Measurements from ENCODE around the gene AGTRAP. TPM values are rescaled to one million over a fixed set of nuclear protein-coding genes. Genes with fewer than 3 reads are reported as not detected.

Gene AGTRAP
- total and polyA plus RNA-seq, 9 of the 15 experiments (the other 6 are each of a cell fraction or from before 2014, with no cell fraction given) = 26.8 to 105 (median 57.5) TPM

DNA sequence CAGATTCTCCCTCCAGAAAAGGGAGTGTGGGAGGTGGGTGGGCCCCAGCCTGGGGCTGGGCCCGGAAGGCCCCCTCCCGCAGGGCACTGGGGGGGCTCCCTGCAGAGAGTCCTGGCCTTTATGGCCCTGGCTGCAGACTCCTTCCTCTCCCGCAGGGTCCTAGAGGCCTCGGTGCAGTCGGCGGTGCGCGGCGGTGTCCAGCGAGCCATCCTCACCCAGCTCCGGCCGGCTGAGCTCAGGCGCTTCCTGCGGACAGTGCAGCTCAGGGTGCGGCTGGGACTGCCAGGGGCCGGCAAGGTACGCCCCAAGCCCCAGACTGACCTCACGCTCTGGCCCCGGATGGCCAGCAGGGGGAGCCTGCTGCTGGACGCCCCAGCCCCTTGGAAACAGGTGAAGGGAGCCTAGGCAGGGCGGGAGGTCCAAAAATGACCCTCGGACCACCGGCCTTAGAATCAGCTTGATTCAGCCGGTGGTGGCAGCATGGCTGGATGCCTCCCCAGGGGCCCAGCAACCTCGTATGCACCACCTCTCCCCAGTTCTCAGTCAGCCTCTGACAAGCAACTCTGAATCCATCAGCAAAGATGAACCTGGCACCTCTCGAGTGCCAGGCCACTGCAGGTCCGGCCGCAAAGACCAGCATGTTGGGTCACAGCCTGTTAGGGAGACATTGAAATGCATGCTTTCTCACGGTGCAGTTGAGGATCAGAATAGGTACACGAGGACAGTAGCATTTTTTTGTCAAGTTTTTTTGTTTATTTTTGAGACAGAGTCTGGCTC, 49.2 kb downstream of the AGTRAP start (continued):
- TF ChIP-seq, protein P1, sequence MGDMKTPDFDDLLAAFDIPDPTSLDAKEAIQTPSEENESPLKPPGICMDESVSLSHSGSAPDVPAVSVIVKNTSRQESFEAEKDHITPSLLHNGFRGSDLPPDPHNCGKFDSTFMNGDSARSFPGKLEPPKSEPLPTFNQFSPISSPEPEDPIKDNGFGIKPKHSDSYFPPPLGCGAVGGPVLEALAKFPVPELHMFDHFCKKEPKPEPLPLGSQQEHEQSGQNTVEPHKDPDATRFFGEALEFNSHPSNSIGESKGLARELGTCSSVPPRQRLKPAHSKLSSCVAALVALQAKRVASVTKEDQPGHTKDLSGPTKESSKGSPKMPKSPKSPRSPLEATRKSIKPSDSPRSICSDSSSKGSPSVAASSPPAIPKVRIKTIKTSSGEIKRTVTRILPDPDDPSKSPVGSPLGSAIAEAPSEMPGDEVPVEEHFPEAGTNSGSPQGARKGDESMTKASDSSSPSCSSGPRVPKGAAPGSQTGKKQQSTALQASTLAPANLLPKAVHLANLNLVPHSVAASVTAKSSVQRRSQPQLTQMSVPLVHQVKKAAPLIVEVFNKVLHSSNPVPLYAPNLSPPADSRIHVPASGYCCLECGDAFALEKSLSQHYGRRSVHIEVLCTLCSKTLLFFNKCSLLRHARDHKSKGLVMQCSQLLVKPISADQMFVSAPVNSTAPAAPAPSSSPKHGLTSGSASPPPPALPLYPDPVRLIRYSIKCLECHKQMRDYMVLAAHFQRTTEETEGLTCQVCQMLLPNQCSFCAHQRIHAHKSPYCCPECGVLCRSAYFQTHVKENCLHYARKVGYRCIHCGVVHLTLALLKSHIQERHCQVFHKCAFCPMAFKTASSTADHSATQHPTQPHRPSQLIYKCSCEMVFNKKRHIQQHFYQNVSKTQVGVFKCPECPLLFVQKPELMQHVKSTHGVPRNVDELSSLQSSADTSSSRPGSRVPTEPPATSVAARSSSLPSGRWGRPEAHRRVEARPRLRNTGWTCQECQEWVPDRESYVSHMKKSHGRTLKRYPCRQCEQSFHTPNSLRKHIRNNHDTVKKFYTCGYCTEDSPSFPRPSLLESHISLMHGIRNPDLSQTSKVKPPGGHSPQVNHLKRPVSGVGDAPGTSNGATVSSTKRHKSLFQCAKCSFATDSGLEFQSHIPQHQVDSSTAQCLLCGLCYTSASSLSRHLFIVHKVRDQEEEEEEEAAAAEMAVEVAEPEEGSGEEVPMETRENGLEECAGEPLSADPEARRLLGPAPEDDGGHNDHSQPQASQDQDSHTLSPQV (IDR thresholded peaks at IDR 0.05) = peak; percentile 94
- TF ChIP-seq MAZ (CRISPR knock-in tag; conservative IDR thresholded peaks at IDR 0.05 in 1 of 2, IDR thresholded peaks at IDR 0.05 in 1 of 2) (peak; percentile 75 to 88; a peak in 3 of 4 replicates), CREBBP (IDR thresholded peaks at IDR 0.05; ENCODE audit: low read depth, low read length) (no peak), NR1H2 (CRISPR knock-in tag; IDR thresholded peaks at IDR 0.05) (no peak), ARNT (IDR thresholded peaks at IDR 0.05) (no peak), PCBP1 (IDR thresholded peaks at IDR 0.05; ENCODE audit: low read depth, low read length, poor library complexity, severe bottlenecking) (peak; percentile 37), CSDE1 (IDR thresholded peaks at IDR 0.05) (no peak)
- TF ChIP-seq, protein P2, sequence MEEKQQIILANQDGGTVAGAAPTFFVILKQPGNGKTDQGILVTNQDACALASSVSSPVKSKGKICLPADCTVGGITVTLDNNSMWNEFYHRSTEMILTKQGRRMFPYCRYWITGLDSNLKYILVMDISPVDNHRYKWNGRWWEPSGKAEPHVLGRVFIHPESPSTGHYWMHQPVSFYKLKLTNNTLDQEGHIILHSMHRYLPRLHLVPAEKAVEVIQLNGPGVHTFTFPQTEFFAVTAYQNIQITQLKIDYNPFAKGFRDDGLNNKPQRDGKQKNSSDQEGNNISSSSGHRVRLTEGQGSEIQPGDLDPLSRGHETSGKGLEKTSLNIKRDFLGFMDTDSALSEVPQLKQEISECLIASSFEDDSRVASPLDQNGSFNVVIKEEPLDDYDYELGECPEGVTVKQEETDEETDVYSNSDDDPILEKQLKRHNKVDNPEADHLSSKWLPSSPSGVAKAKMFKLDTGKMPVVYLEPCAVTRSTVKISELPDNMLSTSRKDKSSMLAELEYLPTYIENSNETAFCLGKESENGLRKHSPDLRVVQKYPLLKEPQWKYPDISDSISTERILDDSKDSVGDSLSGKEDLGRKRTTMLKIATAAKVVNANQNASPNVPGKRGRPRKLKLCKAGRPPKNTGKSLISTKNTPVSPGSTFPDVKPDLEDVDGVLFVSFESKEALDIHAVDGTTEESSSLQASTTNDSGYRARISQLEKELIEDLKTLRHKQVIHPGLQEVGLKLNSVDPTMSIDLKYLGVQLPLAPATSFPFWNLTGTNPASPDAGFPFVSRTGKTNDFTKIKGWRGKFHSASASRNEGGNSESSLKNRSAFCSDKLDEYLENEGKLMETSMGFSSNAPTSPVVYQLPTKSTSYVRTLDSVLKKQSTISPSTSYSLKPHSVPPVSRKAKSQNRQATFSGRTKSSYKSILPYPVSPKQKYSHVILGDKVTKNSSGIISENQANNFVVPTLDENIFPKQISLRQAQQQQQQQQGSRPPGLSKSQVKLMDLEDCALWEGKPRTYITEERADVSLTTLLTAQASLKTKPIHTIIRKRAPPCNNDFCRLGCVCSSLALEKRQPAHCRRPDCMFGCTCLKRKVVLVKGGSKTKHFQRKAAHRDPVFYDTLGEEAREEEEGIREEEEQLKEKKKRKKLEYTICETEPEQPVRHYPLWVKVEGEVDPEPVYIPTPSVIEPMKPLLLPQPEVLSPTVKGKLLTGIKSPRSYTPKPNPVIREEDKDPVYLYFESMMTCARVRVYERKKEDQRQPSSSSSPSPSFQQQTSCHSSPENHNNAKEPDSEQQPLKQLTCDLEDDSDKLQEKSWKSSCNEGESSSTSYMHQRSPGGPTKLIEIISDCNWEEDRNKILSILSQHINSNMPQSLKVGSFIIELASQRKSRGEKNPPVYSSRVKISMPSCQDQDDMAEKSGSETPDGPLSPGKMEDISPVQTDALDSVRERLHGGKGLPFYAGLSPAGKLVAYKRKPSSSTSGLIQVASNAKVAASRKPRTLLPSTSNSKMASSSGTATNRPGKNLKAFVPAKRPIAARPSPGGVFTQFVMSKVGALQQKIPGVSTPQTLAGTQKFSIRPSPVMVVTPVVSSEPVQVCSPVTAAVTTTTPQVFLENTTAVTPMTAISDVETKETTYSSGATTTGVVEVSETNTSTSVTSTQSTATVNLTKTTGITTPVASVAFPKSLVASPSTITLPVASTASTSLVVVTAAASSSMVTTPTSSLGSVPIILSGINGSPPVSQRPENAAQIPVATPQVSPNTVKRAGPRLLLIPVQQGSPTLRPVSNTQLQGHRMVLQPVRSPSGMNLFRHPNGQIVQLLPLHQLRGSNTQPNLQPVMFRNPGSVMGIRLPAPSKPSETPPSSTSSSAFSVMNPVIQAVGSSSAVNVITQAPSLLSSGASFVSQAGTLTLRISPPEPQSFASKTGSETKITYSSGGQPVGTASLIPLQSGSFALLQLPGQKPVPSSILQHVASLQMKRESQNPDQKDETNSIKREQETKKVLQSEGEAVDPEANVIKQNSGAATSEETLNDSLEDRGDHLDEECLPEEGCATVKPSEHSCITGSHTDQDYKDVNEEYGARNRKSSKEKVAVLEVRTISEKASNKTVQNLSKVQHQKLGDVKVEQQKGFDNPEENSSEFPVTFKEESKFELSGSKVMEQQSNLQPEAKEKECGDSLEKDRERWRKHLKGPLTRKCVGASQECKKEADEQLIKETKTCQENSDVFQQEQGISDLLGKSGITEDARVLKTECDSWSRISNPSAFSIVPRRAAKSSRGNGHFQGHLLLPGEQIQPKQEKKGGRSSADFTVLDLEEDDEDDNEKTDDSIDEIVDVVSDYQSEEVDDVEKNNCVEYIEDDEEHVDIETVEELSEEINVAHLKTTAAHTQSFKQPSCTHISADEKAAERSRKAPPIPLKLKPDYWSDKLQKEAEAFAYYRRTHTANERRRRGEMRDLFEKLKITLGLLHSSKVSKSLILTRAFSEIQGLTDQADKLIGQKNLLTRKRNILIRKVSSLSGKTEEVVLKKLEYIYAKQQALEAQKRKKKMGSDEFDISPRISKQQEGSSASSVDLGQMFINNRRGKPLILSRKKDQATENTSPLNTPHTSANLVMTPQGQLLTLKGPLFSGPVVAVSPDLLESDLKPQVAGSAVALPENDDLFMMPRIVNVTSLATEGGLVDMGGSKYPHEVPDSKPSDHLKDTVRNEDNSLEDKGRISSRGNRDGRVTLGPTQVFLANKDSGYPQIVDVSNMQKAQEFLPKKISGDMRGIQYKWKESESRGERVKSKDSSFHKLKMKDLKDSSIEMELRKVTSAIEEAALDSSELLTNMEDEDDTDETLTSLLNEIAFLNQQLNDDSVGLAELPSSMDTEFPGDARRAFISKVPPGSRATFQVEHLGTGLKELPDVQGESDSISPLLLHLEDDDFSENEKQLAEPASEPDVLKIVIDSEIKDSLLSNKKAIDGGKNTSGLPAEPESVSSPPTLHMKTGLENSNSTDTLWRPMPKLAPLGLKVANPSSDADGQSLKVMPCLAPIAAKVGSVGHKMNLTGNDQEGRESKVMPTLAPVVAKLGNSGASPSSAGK (IDR thresholded peaks at IDR 0.05) = 0 out of 2 replicates have a peak, but pooled peaks have one; percentile 0
- TF ChIP-seq, protein P3, sequence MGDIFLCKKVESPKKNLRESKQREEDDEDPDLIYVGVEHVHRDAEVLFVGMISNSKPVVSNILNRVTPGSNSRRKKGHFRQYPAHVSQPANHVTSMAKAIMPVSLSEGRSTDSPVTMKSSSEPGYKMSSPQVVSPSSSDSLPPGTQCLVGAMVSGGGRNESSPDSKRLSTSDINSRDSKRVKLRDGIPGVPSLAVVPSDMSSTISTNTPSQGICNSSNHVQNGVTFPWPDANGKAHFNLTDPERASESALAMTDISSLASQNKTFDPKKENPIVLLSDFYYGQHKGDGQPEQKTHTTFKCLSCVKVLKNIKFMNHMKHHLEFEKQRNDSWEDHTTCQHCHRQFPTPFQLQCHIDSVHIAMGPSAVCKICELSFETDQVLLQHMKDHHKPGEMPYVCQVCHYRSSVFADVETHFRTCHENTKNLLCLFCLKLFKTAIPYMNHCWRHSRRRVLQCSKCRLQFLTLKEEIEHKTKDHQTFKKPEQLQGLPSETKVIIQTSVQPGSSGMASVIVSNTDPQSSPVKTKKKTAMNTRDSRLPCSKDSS (IDR thresholded peaks at IDR 0.05; ENCODE audit: low read depth, partially characterized antibody) = no peak
